OCI-LY7 (cell line): ENCODE results near the gene DLGAP4. TPM values are rescaled to one million over a fixed set of nuclear protein-coding genes. Genes with fewer than 3 reads are reported as not detected.

Experiments used
- BruUV-seq: library from RNA; stranded (reverse); fragments of 400-500 nt; replicated peaks from 2 replicates; lab custom pipeline; 2021; lab: Mats Ljungman, UMichigan
- CTCF ChIA-PET: fragments of 300-600 bp; sonication (Branson Sonifier 250); formaldehyde crosslinking; loops from one replicate; lab custom pipeline; 2022; ENCODE audit warnings: antibody characterized with exemption; ENCODE audit not compliant: unreplicated experiment; lab: Charles Lee
- POLR2A ChIA-PET: fragments of 300-600 bp; sonication (Branson Sonifier 250); formaldehyde crosslinking; loops from one replicate; lab custom pipeline; 2022; ENCODE audit warnings: antibody characterized with exemption; lab: Charles Lee
- DNase-seq: peaks from one replicate; pipeline ENCODE4 v3.0.0-alpha.2; 2015; ENCODE audit warnings: low spot score
- H2AFZ ChIP-seq: fragments of 200-600 bp; sonication (generic), shearing (Covaris generic); 2 replicates; pipeline ENCODE4 v1.6.1; 2014; ENCODE audit warnings: mild to moderate bottlenecking, antibody characterized with exemption, low read length, moderate library complexity
- H3K27ac ChIP-seq: fragments of 200-600 bp; sonication (generic); 2 replicates; pipeline ENCODE4 v1.5.1; 2014; ENCODE audit warnings: mixed run types, low read depth, mild to moderate bottlenecking, moderate library complexity, low read length, inconsistent platforms; ENCODE audit not compliant: poor library complexity, severe bottlenecking
- H3K36me3 ChIP-seq: fragments of 200-600 bp; sonication (generic); 2 replicates; pipeline ENCODE4 v1.6.1; 2014; ENCODE audit warnings: mild to moderate bottlenecking, antibody characterized with exemption, low read length, moderate library complexity, mixed read lengths; ENCODE audit not compliant: insufficient read depth
- H3K4me1 ChIP-seq: fragments of 200-600 bp; sonication (generic); 2 replicates; pipeline ENCODE4 v1.5.1; 2014; ENCODE audit warnings: mild to moderate bottlenecking, low read length; ENCODE audit not compliant: insufficient read depth, poor library complexity, severe bottlenecking
- H3K4me2 ChIP-seq: fragments of 200-600 bp; sonication (generic); 2 replicates; pipeline ENCODE4 v1.6.1; 2014; ENCODE audit warnings: mild to moderate bottlenecking, low read length
- H3K4me3 ChIP-seq: fragments of 200-600 bp; sonication (generic); 2 replicates; pipeline ENCODE4 v1.5.1; 2014; ENCODE audit warnings: mild to moderate bottlenecking, low read depth, low read length; ENCODE audit not compliant: poor library complexity, severe bottlenecking
- H3K79me2 ChIP-seq: fragments of 200-600 bp; sonication (generic); 2 replicates; pipeline ENCODE4 v1.6.1; 2016; ENCODE audit warnings: low read depth, mild to moderate bottlenecking, low read length, moderate library complexity, mixed read lengths; ENCODE audit not compliant: insufficient read depth
- H3K9me2 ChIP-seq: fragments of 200-600 bp; sonication (generic); 2 replicates; pipeline ENCODE4 v1.6.1; 2016; ENCODE audit warnings: mild to moderate bottlenecking, low read length, mixed read lengths; ENCODE audit not compliant: insufficient read depth
- H3K9me3 ChIP-seq: fragments of 200-600 bp; sonication (generic); 2 replicates; pipeline ENCODE4 v1.6.1; 2014; ENCODE audit warnings: mild to moderate bottlenecking, mixed run types, low read length, mixed read lengths
- H4K20me1 ChIP-seq: fragments of 200-600 bp; sonication (generic); 2 replicates; pipeline ENCODE4 v1.6.1; 2014; ENCODE audit warnings: mild to moderate bottlenecking, antibody characterized with exemption, low read length, moderate library complexity, mixed read lengths; ENCODE audit not compliant: insufficient read depth
- EZH2phosphoT487 ChIP-seq: fragments of 200-600 bp; sonication (generic); IDR thresholded peaks from 2 replicates; pipeline ENCODE4 v1.6.1; 2018; ENCODE audit warnings: low read depth, borderline replicate concordance, mild to moderate bottlenecking, mixed run types, antibody characterized with exemption, low read length, moderate library complexity, mixed read lengths
- intact Hi-C: fragments of 100-400 bp; cut with micrococcal nuclease; formaldehyde crosslinking; loops from one replicate; pipeline ENCODE4 v1.10.0; 2022; ENCODE audit not compliant: unreplicated experiment
- total RNA-seq, 2 experiments: library from RNA; depleted of rRNA in 1 of 2; stranded (reverse); fragments of >200 nt in 1 of 2; shearing (Covaris generic) in 1 of 2; gene quantifications; 2 replicates each; pipeline ENCODE4 v1.2.3, GENCODE V29; 2014 to 2022
- TF ChIP-seq, protein P1 (sequence below): fragments of 200-600 bp; sonication (generic); conservative IDR thresholded peaks from 2 replicates; pipeline ENCODE4 v1.5.1; 2014; ENCODE audit warnings: mild to moderate bottlenecking, antibody characterized with exemption, low read length, moderate library complexity, mixed read lengths

DLGAP4 gene
- total RNA-seq, 2 experiments from 2014 or later: 7.7 to 41.6 TPM

DNA sequence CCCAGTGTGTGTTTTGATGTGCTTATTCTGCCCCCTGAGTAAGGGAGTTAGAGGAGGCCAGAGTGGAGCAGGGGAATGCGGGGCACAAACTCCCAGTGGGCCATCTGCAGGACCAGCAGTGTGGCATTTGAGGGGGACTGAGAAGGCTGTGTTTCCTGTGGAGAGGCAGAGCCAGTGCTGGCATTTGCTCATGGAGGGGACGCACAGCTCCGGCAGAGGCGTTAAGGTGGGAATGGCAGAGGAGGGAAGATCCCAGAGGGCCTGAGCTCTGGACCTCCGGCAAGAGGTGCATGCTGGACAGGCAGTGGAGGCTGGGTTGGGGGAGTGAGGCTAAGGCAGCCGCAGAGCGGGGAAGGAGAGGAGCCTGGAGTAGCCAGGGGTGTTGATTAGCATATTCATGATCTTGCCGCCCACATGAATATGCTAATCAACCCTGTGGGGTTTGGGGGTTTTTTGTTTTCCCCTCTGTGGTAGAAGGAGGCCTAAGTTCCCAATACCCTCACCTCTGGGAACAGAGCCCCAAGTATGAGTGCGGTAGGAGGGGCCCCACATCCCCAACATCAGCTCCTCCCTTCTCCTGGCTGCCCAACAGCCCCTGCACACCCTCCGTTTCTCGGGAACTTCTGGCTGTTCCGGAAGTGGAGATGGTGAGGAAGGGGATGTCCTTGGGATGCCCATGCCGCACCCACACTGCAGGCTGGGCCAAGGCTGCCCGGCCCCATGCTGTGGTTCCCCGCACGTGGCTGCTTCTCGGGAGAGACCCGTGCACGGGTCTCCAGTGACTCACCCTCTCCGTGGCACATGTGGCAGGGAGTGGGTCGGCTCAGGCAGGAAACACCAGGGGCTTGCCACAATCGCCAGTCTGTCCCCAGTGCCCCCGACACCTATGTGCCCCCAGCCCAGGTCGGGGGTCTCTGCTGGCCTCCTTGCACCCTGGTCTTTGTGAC is 33.8 kb downstream of the DLGAP4 start:
- Histone ChIP-seq H2AFZ (no peak overlapping the region), H3K4me1 (no peaks in the 10 kb centered on the region), H4K20me1 (no peaks in the 10 kb centered on the region), H3K9me2 (no peaks in the 10 kb centered on the region), H3K4me3 (no peak overlapping the region), H3K9me3 (no peaks in the 10 kb centered on the region), H3K79me2 (no peaks in the 10 kb centered on the region), H3K4me2 (no peak overlapping the region), H3K36me3 (no peaks in the 10 kb centered on the region), H3K27ac (no peak overlapping the region)
- POLR2A ChIA-PET: no interaction called here
- TF ChIP-seq EZH2phosphoT487: no peak
- TF ChIP-seq, protein P1, sequence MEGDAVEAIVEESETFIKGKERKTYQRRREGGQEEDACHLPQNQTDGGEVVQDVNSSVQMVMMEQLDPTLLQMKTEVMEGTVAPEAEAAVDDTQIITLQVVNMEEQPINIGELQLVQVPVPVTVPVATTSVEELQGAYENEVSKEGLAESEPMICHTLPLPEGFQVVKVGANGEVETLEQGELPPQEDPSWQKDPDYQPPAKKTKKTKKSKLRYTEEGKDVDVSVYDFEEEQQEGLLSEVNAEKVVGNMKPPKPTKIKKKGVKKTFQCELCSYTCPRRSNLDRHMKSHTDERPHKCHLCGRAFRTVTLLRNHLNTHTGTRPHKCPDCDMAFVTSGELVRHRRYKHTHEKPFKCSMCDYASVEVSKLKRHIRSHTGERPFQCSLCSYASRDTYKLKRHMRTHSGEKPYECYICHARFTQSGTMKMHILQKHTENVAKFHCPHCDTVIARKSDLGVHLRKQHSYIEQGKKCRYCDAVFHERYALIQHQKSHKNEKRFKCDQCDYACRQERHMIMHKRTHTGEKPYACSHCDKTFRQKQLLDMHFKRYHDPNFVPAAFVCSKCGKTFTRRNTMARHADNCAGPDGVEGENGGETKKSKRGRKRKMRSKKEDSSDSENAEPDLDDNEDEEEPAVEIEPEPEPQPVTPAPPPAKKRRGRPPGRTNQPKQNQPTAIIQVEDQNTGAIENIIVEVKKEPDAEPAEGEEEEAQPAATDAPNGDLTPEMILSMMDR: no peak
- intact Hi-C loops: no loop called here
- CTCF ChIA-PET: no interaction called here
- BruUV-seq: no TSS peak
- DNase-seq: no peak

DNA sequence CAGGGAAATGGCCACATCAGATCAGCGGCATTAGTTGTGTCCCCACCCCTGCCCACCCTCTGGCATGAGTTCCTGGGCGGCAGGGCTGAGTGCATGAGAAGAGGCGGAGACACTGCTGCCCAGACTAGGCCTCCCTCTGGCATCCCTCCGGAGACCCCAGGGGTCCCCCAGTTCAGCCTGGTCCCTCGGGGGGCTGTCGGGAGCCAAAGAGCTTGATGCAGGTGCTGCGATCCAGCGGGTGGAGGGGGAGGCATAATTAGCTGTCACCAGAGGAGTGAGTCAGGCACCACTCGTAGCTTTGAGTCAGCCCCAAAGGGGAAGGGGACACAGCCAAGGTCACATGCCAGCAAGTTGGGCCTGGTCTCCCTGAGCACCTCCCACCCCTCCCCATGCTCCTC is 34.5 kb downstream of the DLGAP4 start:
- no peaks in the 10 kb centered on the region for H3K36me3 ChIP-seq
- intact Hi-C loops: no loop called here

More for the DNA sequence above, 34.5 kb downstream of the DLGAP4 start:
- Histone ChIP-seq H3K4me1 (no peaks in the 10 kb centered on the region), H3K27ac (no peak overlapping the region), H3K4me3 (no peak overlapping the region), H3K9me2 (no peaks in the 10 kb centered on the region), H3K79me2 (no peaks in the 10 kb centered on the region), H4K20me1 (no peaks in the 10 kb centered on the region), H2AFZ (no peak overlapping the region), H3K4me2 (no peak overlapping the region), H3K9me3 (no peaks in the 10 kb centered on the region)
- ChIA-PET CTCF (no interaction called here), POLR2A (no interaction called here)
- TF ChIP-seq, protein P1: no peak
- TF ChIP-seq EZH2phosphoT487: no peak
- BruUV-seq: no TSS peak
- DNase-seq: no peak
